Uterus (tissue), 4 donors: Measurements from ENCODE around the gene BCL11B. TPM values are rescaled to one million over a fixed set of nuclear protein-coding genes. Genes with fewer than 3 reads are reported as not detected.

Source experiments
- DNase-seq, 2 donors: peaks; one replicate each; pipeline ENCODE4 v3.0.0-alpha.2; 2019 to 2020
- H3K27ac ChIP-seq, 2 donors: fragments of 200-600 bp; sonication (generic); 1 replicate in 1 of 2; 2 replicates in 1 of 2; pipeline ENCODE4 v1.5.1; 2016 to 2018
- H3K27me3 ChIP-seq, 2 donors: fragments of 200-600 bp; sonication (generic); one replicate each; pipeline ENCODE4 v1.5.1; 2018 to 2019; ENCODE audit warnings: control low read depth in 1 of 2
- H3K36me3 ChIP-seq, 2 donors: fragments of 200-600 bp; sonication (generic); one replicate each; pipeline ENCODE4 v1.5.1; 2019; ENCODE audit warnings: control low read depth in 1 of 2
- H3K4me1 ChIP-seq, 2 donors: fragments of 200-600 bp; sonication (generic); one replicate each; pipeline ENCODE4 v1.5.1; 2018 to 2019; ENCODE audit warnings: control low read depth in 1 of 2
- H3K4me3 ChIP-seq, 2 donors: fragments of 200-600 bp; sonication (generic); 1 replicate in 1 of 2; 2 replicates in 1 of 2; pipeline ENCODE4 v1.5.1; 2018 to 2019; ENCODE audit warnings: mild to moderate bottlenecking in 1 of 2
- H3K9me3 ChIP-seq, 2 donors: fragments of 200-600 bp; sonication (generic); one replicate each; pipeline ENCODE4 v1.5.1; 2019; ENCODE audit warnings: control low read depth in 1 of 2
- CTCF ChIP-seq, 4 experiments: fragments of 200-600 bp in 2 of 4; fragments of 450-650 bp in 2 of 4; sonication (generic) in 2 of 4; IDR thresholded peaks; one replicate each; pipeline ENCODE4 v1.5.1; 2016 to 2019; ENCODE audit warnings: antibody characterized with exemption in 4 of 4, mild to moderate bottlenecking in 2 of 4, moderate library complexity in 1 of 4
- POLR2A ChIP-seq, 2 donors: fragments of 450-650 bp; IDR thresholded peaks; one replicate each; pipeline ENCODE4 v1.6.1; 2016; ENCODE audit warnings: antibody characterized with exemption in 2 of 2, mild to moderate bottlenecking in 1 of 2, moderate library complexity in 1 of 2
- intact Hi-C: fragments of 100-400 bp; cut with DNase I; formaldehyde crosslinking; loops from one replicate; pipeline ENCODE4 v1.15.1; 2023; ENCODE audit warnings: low total_unique reads
- total RNA-seq, 4 donors: library from RNA; depleted of rRNA in 3 of 4; stranded (reverse); fragments of >200 nt in 3 of 4; gene quantifications; one replicate each; pipeline versions ENCODE4 v1.1.0 to v1.2.4, GENCODE V29; 2014 to 2023
- donor health status: DM: yes; HTN: yes; CAD: no.

Gene BCL11B
- total RNA-seq, 4 donors from 2014 or later: 0.29 to 0.55 (median 0.46) TPM; not detected in 1

DNA sequence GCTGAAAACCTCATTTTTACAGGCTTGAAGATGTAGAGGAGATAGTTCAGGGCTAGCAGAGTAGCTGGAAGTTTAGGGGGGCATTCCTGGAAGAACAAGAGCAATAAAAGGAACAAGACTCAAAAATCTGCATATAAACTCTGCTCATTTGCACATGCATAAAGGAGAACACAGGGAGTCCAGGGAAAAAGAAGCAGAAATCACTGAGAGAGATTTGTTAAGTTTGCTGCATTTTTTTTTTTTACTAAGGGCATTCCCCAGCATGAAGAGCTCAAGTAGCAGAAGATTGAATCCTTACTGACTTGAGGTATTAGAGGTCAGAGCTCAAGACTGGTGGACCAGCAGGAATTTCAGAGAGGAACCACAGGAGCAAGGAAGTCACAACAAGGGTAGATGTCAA, 28.2 kb upstream of the BCL11B start:
- H3K4me3 ChIP-seq: no peak overlapping the region
- TF ChIP-seq POLR2A (IDR thresholded peaks at IDR 0.05) (no peak), CTCF (IDR thresholded peaks at IDR 0.05) (no peak)
- peaks cover 0 to 6% of the 10 kb centered on the region in 2 donors for H3K27me3 ChIP-seq
- no peak overlapping the region for H3K27ac ChIP-seq
- no peaks in the 10 kb centered on the region for H3K9me3 ChIP-seq
- no peaks in the 10 kb centered on the region for H3K36me3 ChIP-seq
- intact Hi-C loops: no loop called here
- H3K4me1 ChIP-seq: no peaks in the 10 kb centered on the region
- no peak for DNase-seq

- no peak for DNase-seq
- H3K9me3 ChIP-seq: no peaks in the 10 kb centered on the region
- TF ChIP-seq POLR2A (IDR thresholded peaks at IDR 0.05): no peak
- TF ChIP-seq CTCF (IDR thresholded peaks at IDR 0.05): no peak
- H3K27ac ChIP-seq: no peak overlapping the region
- H3K4me1 ChIP-seq: no peaks in the 10 kb centered on the region
- peaks cover 0 to 6% of the 10 kb centered on the region in 2 donors for H3K27me3 ChIP-seq
- no peaks in the 10 kb centered on the region for H3K36me3 ChIP-seq
- intact Hi-C loops: no loop called here
- no peak overlapping the region for H3K4me3 ChIP-seq
These were observed 24.5 kb upstream of the BCL11B start for GRCh38 chr14:99296517-99296916.

GRCh38 chr14:99289394-99290189, 17.6 kb upstream of the BCL11B start:
- DNase-seq: no peak
- Histone ChIP-seq H3K4me1 (no peaks in the 10 kb centered on the region), H3K9me3 (no peaks in the 10 kb centered on the region), H3K27me3 (no peaks in the 10 kb centered on the region), H3K4me3 (no peak overlapping the region), H3K27ac (no peak overlapping the region), H3K36me3 (no peaks in the 10 kb centered on the region)
- TF ChIP-seq POLR2A (IDR thresholded peaks at IDR 0.05): no peak
- no peak for TF ChIP-seq CTCF (IDR thresholded peaks at IDR 0.05)
- intact Hi-C loops: no loop called here

DNA sequence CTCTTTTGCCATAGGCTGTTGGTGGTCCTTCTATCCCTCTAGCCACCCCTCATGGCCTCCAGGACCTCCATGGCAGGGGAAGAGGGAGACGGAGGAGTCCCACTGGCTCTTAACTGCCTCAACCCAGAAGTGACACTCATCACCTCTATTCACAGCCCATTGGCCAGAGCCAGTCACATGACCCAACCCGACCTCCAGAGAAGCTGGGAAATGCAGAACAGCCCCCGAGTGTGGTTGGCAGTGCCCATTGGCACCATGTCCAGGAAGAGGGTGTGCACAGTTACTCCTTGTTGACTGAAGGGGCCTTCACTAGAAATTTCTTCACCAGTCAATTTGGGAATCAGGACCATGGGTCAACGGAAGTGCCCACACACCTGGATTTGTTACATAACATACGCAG, 17.0 kb upstream of the BCL11B start:
- Histone ChIP-seq H3K4me1 (no peaks in the 10 kb centered on the region), H3K4me3 (no peak overlapping the region), H3K9me3 (no peaks in the 10 kb centered on the region), H3K27ac (no peak overlapping the region), H3K27me3 (no peaks in the 10 kb centered on the region), H3K36me3 (no peaks in the 10 kb centered on the region)
- intact Hi-C loops: no loop called here
- TF ChIP-seq CTCF (IDR thresholded peaks at IDR 0.05) (no peak), POLR2A (IDR thresholded peaks at IDR 0.05) (no peak)
- DNase-seq: no peak

- no peak for DNase-seq
These were observed 15.4 kb upstream of the BCL11B start for GRCh38 chr14:99287269-99287942.

More at GRCh38 chr14:99287269-99287942, 15.4 kb upstream of the BCL11B start:
- H3K27me3 ChIP-seq: no peaks in the 10 kb centered on the region
- TF ChIP-seq CTCF (IDR thresholded peaks at IDR 0.05): no peak
- TF ChIP-seq POLR2A (IDR thresholded peaks at IDR 0.05): no peak
- no peaks in the 10 kb centered on the region for H3K4me1 ChIP-seq
- intact Hi-C loops: no loop called here
- no peaks in the 10 kb centered on the region for H3K9me3 ChIP-seq
- no peak overlapping the region for H3K27ac ChIP-seq
- H3K4me3 ChIP-seq: no peak overlapping the region
- no peaks in the 10 kb centered on the region for H3K36me3 ChIP-seq
